Aorta (tissue), 5 donors: ENCODE results near the gene PIP4K2A. TPM values are rescaled to one million over a fixed set of nuclear protein-coding genes. Genes with fewer than 3 reads are reported as not detected.

ENCODE experiments used
- ATAC-seq: fragments of 200-7000 bp; cut with Tn5 transposase; one replicate; pipeline ENCODE4 v1.9.1; 2022; ENCODE audit warnings: moderate library complexity; ENCODE audit not compliant: low FRiP score
- DNase-seq, 2 donors: peaks; one replicate each; pipeline ENCODE4 v3.0.0-alpha.2; 2020
- H3K27ac ChIP-seq, 2 donors: one replicate each; pipeline ENCODE4 v1.5.1; 2013; ENCODE audit warnings: low read length in 2 of 2, mild to moderate bottlenecking in 2 of 2, moderate library complexity in 2 of 2, control low read depth in 1 of 2, inconsistent platforms in 1 of 2, low read depth in 1 of 2
- H3K27me3 ChIP-seq, 2 donors: one replicate each; pipeline ENCODE4 v1.6.1; 2013; ENCODE audit warnings: control low read depth in 1 of 2, low read length in 1 of 2, mild to moderate bottlenecking in 1 of 2, moderate library complexity in 1 of 2; ENCODE audit not compliant: insufficient read depth in 2 of 2, control insufficient read depth in 1 of 2
- H3K36me3 ChIP-seq, 2 donors: one replicate each; pipeline ENCODE4 v1.6.1; 2013; ENCODE audit warnings: control low read depth in 1 of 2, low read length in 1 of 2, mild to moderate bottlenecking in 1 of 2; ENCODE audit not compliant: insufficient read depth in 2 of 2, control insufficient read depth in 1 of 2
- H3K4me1 ChIP-seq, 2 donors: one replicate each; pipeline ENCODE4 v1.6.1; 2013; ENCODE audit warnings: low read length in 2 of 2, control low read depth in 1 of 2, mild to moderate bottlenecking in 1 of 2, moderate library complexity in 1 of 2; ENCODE audit not compliant: insufficient read depth in 2 of 2, control insufficient read depth in 1 of 2
- H3K4me3 ChIP-seq, 2 donors: one replicate each; pipeline ENCODE4 v1.5.1; 2013; ENCODE audit warnings: low read length in 2 of 2, control low read depth in 1 of 2, mild to moderate bottlenecking in 1 of 2
- H3K9me3 ChIP-seq: one replicate; pipeline ENCODE4 v1.6.1; 2013; ENCODE audit warnings: mild to moderate bottlenecking, low read length; ENCODE audit not compliant: control insufficient read depth
- WGBS, 2 donors: extraction: QIAGEN DNeasy Blood & Tissue Kit; methylation state at CpG; one replicate each; pipeline ENCODE4 v1.1.7; 2013; 5-methylcytosine and 5-hydroxymethylcytosine counted together
- intact Hi-C, 2 donors: fragments of 100-400 bp; cut with DNase I; formaldehyde crosslinking; loops; one replicate each; pipeline versions ENCODE4 v1.14.2 to v1.15.0; 2022
- polyA plus RNA-seq, 2 donors: library from polyadenylated mRNA; stranded (reverse); fragments of 200-250 nt; gene quantifications; one replicate each; pipeline ENCODE4 v1.2.3, GENCODE V29; 2013
- total RNA-seq, 2 donors: library from RNA; stranded (reverse); fragmentation: NEBNext Ultra II Directional; extraction: Animal tissue kit (Norgen Biotek cat#: 25700); gene quantifications; one replicate each; pipeline ENCODE4 v1.2.1, GENCODE V29; 2021
- donor health status: healthy with polysubstance abuse.
- donor health status: Bipolar disorder and iron deficiency.
- donor health status: DM: no; HTN: no; CAD: no.
- donor health status: DM: no; HTN: no; CAD: no.
- donor health status: DM: yes; HTN: yes; CAD: no.

The PIP4K2A gene
- total and polyA plus RNA-seq, 4 donors: 24.2 to 90.3 (median 53.6) TPM

DNA sequence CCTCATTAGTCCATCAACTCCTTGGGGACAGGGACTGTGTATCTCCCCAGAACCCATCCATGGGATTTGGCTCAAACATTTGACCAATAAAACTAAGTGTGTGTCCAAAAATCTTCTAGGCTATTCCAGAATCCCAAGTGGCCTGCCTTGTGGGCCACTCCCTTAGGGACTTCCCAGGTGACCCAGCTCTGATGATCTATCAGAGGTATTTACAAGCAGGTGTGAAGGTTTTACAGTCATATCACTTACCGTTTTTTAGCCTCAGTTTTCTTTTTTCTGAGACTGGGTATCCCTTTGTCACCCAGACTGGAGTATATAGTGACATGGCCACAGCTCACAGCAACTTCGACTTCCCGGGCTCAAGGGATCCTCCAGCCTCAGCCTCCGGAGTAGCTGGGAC, 64.4 kb downstream of the PIP4K2A start:
- H3K4me1 ChIP-seq: peaks cover 6 to 8% of the 10 kb centered on the region in 2 donors
- H3K4me3 ChIP-seq: no peak overlapping the region
- H3K9me3 ChIP-seq: no peaks in the 10 kb centered on the region
- no peak for DNase-seq
- H3K36me3 ChIP-seq: no peaks in the 10 kb centered on the region
- H3K27ac ChIP-seq: no peak overlapping the region
- H3K27me3 ChIP-seq: no peaks in the 10 kb centered on the region
- no peak for ATAC-seq
- intact Hi-C loops: no loop called here
- 97 to 98% methylated on average over 4 of the region's 4 CpGs for WGBS, 2 donors

DNA sequence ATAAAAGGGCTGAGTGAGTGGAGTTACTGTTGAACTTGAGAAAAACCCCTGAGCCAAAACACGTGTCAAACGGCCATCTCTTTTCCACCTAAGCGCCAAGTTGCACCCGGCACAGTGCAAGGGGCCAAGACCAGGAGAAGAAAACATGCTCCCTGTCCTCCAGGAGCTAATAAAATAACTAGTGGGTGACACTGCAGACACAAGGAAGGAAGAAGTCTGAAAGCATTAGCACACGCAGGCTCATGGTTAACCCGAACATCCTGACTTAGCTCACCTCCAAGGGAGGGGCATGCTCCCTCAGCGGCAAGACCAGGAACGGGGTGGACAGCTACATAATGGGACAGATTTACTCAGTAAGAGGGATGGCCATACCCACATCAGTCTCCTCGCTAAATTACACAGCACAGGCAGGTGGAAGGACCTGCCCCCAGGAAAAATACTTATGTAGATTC, 65.0 kb downstream of the PIP4K2A start:
- no peaks in the 10 kb centered on the region for H3K27me3 ChIP-seq
- intact Hi-C loops: no loop called here
- ATAC-seq: no peak
- H3K4me3 ChIP-seq: no peak overlapping the region
- no peak overlapping the region for H3K27ac ChIP-seq
- no peak for DNase-seq
- 78 to 85% methylated on average over 9 of the region's 9 CpGs for WGBS, 2 donors
- H3K4me1 ChIP-seq: peaks cover 6 to 8% of the 10 kb centered on the region in 2 donors
- H3K9me3 ChIP-seq: no peaks in the 10 kb centered on the region
- H3K36me3 ChIP-seq: no peaks in the 10 kb centered on the region

DNA sequence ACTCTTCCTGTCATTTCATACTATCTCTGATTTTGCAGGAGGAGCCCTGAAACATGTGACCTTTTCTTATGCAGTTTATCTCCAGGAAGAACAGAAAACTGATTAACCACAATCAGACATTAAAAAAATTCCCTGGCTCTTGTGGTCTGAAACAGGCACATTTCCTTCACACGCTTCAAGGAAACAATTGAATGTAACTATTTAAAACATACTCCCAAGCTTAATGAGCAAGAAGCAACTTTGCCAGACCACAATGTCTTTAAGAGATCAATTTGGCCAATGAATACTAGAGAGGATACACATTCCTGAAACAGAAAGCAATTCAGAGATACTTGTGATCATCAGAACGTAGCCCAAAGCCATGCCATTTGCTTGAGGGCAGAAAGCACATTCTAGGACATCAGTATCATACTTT, 65.8 kb downstream of the PIP4K2A start:
- ATAC-seq (no peak), DNase-seq (no peak)
- Histone ChIP-seq H3K36me3 (no peaks in the 10 kb centered on the region), H3K4me1 (peaks cover 6 to 8% of the 10 kb centered on the region in 2 donors), H3K9me3 (no peaks in the 10 kb centered on the region), H3K27me3 (no peaks in the 10 kb centered on the region), H3K27ac (no peak overlapping the region), H3K4me3 (no peak overlapping the region)
- 54 to 59% methylated on average over 2 of the region's 2 CpGs for WGBS, 2 donors
- intact Hi-C loops: no loop called here

DNA sequence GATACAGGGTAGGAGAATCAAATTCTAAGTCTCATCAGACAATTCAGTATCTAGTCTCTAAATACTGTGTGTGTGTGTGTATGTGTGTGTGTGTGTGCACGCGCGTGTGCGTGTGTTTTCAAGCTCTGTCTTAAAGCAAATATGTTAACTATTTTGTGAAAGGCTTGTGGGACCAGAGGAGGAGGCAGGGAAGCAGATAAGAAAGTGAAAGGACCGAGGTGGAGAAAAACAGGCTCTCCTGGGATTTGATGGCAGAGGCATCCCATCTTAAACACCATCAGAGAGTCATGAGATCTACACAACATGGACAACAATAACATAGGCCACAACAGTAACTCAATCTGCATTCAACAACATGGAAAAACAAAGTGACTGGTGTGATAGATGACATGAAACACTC, 67.1 kb downstream of the PIP4K2A start:
- H3K36me3 ChIP-seq: no peaks in the 10 kb centered on the region
- peak overlapping the region in 1 of 2 donors; percentile 28 for H3K27ac ChIP-seq
- H3K27me3 ChIP-seq: no peaks in the 10 kb centered on the region
- peaks cover 6 to 12% of the 10 kb centered on the region in 2 donors for H3K4me1 ChIP-seq
- H3K4me3 ChIP-seq: no peak overlapping the region
- H3K9me3 ChIP-seq: no peaks in the 10 kb centered on the region
- intact Hi-C loops: no loop called here
- 42 to 48% methylated on average over 5 of the region's 5 CpGs for WGBS, 2 donors
- DNase-seq (no peak), ATAC-seq (no peak)

DNA sequence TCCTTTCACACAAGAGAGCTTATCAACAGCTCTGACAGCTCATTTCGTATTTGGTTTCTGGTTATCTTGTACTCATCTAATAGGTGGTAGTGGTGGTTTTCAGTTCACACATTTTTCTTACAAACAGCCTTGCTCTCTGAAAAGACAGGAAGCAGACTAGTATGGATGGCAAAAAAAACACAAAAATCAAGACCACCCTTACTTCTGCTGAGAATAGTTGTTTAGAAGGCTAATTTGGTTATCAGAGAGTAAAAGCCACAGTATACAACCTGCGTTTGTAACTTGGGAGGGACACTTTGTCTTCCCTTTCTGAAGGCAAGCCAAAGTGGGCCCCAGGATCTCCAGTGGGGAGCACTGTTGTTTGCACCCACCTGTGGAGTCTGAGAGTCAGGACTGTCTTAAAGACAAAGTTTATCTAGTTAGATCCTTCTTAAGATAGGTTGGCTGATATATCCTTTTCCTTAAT, 68.0 kb downstream of the PIP4K2A start:
- no peak for ATAC-seq
- H3K27me3 ChIP-seq: no peaks in the 10 kb centered on the region

DNA sequence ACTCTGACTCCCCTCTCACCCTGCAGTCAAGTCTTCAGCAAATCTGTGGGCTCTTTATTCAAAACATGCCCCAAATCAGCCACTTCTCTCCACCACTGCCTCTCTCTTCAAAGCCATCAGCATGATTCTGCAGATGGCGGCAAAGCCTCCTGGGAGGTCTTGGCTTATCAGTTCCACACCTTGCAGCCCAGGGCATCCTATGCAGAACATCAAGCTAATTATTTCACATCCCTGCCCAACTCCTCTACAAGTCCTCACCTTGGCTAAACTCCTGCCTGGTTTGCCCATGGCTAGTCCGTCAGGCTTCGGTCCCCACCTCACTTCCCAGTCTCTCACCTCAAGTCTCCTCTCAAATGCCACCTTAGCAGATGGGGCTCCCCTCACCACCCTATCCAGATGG, 70.2 kb downstream of the PIP4K2A start:
- ATAC-seq (no peak), DNase-seq (no peak)
- peaks cover 4 to 12% of the 10 kb centered on the region in 2 donors for H3K4me1 ChIP-seq
- intact Hi-C loops: no loop called here
- H3K36me3 ChIP-seq: no peaks in the 10 kb centered on the region
- H3K27ac ChIP-seq: no peak overlapping the region
- 79 to 100% methylated on average over 3 of the region's 3 CpGs for WGBS, 2 donors
- no peaks in the 10 kb centered on the region for H3K27me3 ChIP-seq
- H3K4me3 ChIP-seq: no peak overlapping the region
- no peaks in the 10 kb centered on the region for H3K9me3 ChIP-seq

More for the DNA sequence above, 68.0 kb downstream of the PIP4K2A start:
- Histone ChIP-seq H3K27ac (no peak overlapping the region), H3K4me1 (peaks cover 6 to 12% of the 10 kb centered on the region in 2 donors), H3K36me3 (no peaks in the 10 kb centered on the region), H3K4me3 (no peak overlapping the region), H3K9me3 (no peaks in the 10 kb centered on the region)
- no peak for DNase-seq
- intact Hi-C loops: no loop called here
- WGBS, 2 donors: 66 to 80% methylated on average over 2 of the region's 2 CpGs

- no peak overlapping the region for H3K4me3 ChIP-seq
- intact Hi-C loops: no loop called here
- 94 to 100% methylated on average over 4 of the region's 4 CpGs for WGBS, 2 donors
Observed at GRCh38 chr10:22643775-22644174, 70.6 kb downstream of the PIP4K2A start.

DNA sequence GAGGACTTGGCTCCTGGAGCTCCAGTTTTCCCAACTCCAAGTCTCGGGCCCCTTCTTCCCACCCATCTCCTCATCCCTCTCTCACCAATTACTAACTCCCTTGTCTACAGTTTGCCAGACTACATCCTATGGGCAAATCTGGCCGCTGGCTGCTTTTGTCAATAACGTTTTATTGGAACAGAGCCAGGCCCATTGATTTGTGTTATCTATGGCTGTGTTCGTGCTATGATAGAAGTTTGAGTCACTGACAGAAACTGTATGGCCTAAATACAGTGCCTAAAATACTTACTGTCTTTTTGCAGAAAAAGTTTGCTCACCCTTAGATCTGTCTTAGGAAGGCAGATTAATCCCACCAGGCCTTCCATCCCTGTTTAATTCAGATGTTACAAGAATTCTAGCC, 71.3 kb downstream of the PIP4K2A start:
- Histone ChIP-seq H3K4me3 (no peak overlapping the region), H3K36me3 (no peaks in the 10 kb centered on the region), H3K4me1 (peaks cover 4 to 12% of the 10 kb centered on the region in 2 donors), H3K27ac (no peak overlapping the region), H3K27me3 (no peaks in the 10 kb centered on the region), H3K9me3 (no peaks in the 10 kb centered on the region)
- intact Hi-C loops: no loop called here
- ATAC-seq (no peak), DNase-seq (no peak)
- WGBS, 2 donors: 75 to 80% methylated on average over 4 of the region's 4 CpGs

More at GRCh38 chr10:22643775-22644174, 70.6 kb downstream of the PIP4K2A start:
- no peaks in the 10 kb centered on the region for H3K27me3 ChIP-seq
- no peak for DNase-seq
- no peaks in the 10 kb centered on the region for H3K36me3 ChIP-seq
- H3K27ac ChIP-seq: no peak overlapping the region
- H3K9me3 ChIP-seq: no peaks in the 10 kb centered on the region
- peaks cover 4 to 12% of the 10 kb centered on the region in 2 donors for H3K4me1 ChIP-seq
- ATAC-seq: no peak

- Histone ChIP-seq H3K4me1 (peaks cover 5 to 6% of the 10 kb centered on the region in 2 donors), H3K9me3 (no peaks in the 10 kb centered on the region), H3K27ac (no peak overlapping the region), H3K36me3 (no peaks in the 10 kb centered on the region), H3K27me3 (no peaks in the 10 kb centered on the region), H3K4me3 (no peak overlapping the region)
- DNase-seq (no peak), ATAC-seq (no peak)
- intact Hi-C loops: no loop called here
- 93 to 98% methylated on average over 5 of the region's 5 CpGs for WGBS, 2 donors
Observed at GRCh38 chr10:22641743-22642142, 72.6 kb downstream of the PIP4K2A start.
